A673 (cell line): ENCODE data around the gene COL8A1.

ENCODE experiments used
- CTCF ChIP-seq: fragments of 300-800, 200-600 bp; sonication (generic); conservative IDR thresholded peaks from 2 replicates; pipeline ENCODE4 v1.5.1; 2017; ENCODE audit warnings: low read depth, mild to moderate bottlenecking, antibody characterized with exemption, low read length, moderate library complexity, mixed read lengths
- EZH2 ChIP-seq: fragments of 200-600 bp; sonication (generic); IDR thresholded peaks from 2 replicates; pipeline ENCODE4 v1.6.1; 2017; ENCODE audit warnings: borderline replicate concordance, low read depth, mild to moderate bottlenecking, mixed read lengths, antibody characterized with exemption, low read length; ENCODE audit not compliant: poor library complexity, severe bottlenecking

GRCh38 chr3:99781761-99782160 is 143.4 kb downstream of the COL8A1 start:
- no peak for TF ChIP-seq CTCF
- no peak for TF ChIP-seq EZH2
